ENCODE data around the gene MIXL1. TPM values are rescaled to one million over a fixed set of nuclear protein-coding genes. Genes with fewer than 3 reads are reported as not detected.
"Not testable (repeated sequence)": the region's sequence is repeated elsewhere in the genome, so short reads cannot be mapped to it uniquely, and the experiment has no call there.

Gene MIXL1
- not detected for total RNA-seq
- polyA plus RNA-seq, result 0.05 TPM

DNA sequence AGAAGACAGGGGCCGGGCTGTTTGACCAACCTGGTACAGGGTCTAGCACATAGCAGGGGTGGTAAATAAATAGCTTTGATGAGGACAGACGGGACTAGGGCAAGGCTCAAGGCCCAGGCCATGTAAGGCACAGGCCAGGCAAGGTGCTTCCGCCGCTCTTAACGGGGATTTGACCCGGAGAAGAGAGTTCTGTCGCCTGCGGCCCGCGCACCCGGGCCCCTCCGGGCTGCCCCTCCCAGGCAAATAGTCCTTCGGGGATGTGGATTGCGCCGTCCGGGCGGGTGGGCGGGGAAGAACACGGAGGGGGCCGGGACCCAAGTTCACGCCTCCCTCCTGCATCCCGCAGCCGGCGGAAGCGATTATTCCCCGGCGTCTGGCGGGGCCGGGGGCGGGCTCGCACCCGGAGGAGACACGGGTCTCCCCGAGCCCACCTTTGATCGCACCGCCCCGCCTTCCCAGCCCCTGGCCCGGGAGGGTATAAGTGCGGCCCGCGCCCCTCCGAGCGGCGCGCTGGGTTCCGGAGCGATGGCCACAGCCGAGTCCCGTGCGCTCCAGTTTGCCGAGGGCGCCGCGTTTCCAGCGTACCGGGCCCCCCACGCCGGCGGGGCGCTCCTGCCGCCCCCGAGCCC, at the start of gene MIXL1:
Gene MIXL1 (plus strand): TSS at position 508 of the 629 bp plus-strand sequence. CDS start 18 bp downstream, at position 526.
- Histone ChIP-seq H3K4me1 (ENCODE audit: insufficient read depth) (no peaks in the 10 kb centered on the region), H3K27ac (ENCODE audit: low read depth) (no peak within 1 kb of the TSS), H3K4me3 (ENCODE audit: low read depth, low read length) (peak within 1 kb of the TSS; percentile 55), H3K36me3 (ENCODE audit: insufficient read depth) (no peaks in the 10 kb centered on the region)
- 5% methylated on average over 62 of the region's 62 CpGs for WGBS
- no peak for DNase-seq (ENCODE audit: extremely low spot score)

DNA sequence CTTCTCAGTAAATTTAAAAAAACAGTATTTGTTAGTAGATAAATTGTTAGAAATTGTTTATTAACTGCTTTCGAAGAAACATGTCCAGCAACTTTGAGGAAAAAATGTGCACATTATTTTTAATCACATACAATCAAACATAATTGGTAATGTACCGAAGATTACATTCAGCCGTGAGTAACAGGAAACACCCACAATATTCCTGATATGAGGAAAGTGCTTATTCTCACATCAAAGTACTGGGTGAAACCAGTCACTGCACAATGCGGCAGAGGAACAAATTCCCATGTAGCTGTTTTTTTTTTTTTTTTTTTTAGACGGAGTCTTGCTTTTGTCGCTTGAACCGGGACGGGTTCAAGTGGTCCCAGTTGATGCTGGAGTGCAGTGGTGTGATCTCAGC, 46.6 kb upstream of the MIXL1 start:
- H3K36me3 ChIP-seq (ENCODE audit: insufficient read depth), result no peaks in the 10 kb centered on the region
- no peak for DNase-seq (ENCODE audit: extremely low spot score)
- WGBS, result 89% methylated on average over 8 of the region's 8 CpGs
- no peak overlapping the region for H3K4me3 ChIP-seq (ENCODE audit: low read depth, low read length)
- no peaks in the 10 kb centered on the region for H3K4me1 ChIP-seq (ENCODE audit: insufficient read depth)
- no peak overlapping the region for H3K27ac ChIP-seq (ENCODE audit: low read depth)

DNA sequence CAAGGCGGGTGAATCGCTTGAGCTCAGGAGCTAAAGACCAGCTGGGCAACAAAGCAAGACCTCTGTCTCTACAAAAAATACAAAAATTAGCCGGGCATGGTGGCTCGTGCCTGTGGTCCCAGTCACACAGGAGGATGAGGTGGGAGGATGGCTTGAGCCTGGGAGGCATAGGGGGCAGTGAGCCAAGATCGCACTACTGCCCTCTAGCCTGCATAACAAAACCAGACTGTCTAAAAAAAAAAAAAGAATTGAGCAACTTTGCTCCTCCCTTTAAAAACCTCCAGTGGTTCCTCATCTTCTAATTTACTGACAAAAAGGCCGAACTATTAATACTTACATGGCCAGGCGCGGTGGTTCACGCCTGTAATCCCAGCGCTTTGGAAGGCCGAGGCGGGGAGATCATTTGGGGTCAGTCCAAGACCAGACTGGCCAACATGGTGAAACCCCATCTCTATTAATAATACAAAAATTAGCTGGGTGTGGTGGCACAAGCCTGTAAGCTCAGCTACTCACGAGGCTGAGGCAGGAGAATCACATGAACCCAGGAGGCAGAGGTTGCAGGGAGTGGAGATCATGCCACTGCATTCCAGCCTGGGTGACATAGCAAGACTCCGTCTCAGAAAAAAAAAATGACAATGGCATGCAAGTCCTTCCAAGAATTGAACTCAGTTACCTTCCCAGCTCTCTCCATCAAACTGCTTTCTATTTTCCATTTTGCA, 41.3 kb upstream of the MIXL1 start:
- Histone ChIP-seq H3K36me3 (ENCODE audit: insufficient read depth) (no peaks in the 10 kb centered on the region), H3K4me3 (ENCODE audit: low read depth, low read length) (no peak overlapping the region), H3K27ac (ENCODE audit: low read depth) (no peak overlapping the region), H3K4me1 (ENCODE audit: insufficient read depth) (no peaks in the 10 kb centered on the region)
- no peak for DNase-seq (ENCODE audit: extremely low spot score)
- 75% methylated on average over 14 of the region's 14 CpGs for WGBS

DNA sequence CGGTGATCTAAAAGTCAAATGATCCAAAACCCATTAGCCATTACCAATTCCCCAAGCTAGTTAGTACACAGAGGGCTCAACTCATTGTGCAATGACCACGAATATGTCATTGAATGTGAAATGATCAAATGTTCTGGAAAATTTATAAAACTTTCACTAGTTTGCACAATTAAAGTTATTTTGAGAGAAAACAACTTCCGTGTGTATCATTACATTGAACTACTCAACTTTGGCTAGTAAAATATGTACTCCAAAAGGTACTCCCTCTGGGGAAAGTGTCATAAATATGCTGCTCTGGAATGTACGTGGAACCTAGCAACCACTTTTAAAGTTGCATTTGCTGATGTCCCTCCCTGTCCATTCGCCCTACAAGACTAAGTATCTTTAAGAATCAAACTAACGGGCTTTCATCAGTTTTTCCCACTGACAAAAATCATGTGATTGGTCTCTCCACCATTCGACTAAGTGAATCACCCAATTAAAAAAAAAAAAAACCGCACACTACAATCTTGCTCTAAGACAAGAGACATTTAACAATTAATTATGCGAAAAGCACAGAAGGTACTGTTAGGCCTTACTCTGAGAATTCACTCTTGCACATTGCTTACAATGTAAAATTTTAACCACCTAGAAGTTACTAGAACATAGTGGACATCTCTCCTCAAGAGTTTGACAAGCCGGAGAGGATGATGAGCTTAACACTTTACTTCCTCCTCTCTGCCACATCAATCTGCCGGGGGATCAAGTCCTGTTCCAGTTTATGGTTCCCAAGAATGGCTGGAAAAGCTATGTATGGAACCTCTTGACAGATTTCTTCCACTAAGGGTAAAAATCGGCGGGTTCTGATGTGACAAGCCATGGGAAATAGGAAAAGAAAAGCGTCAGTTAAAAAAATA, 38.1 kb upstream of the MIXL1 start:
- no peak for DNase-seq (ENCODE audit: extremely low spot score)
- Histone ChIP-seq H3K4me1 (ENCODE audit: insufficient read depth) (no peaks in the 10 kb centered on the region), H3K27ac (ENCODE audit: low read depth) (no peak overlapping the region), H3K36me3 (ENCODE audit: insufficient read depth) (no peaks in the 10 kb centered on the region), H3K4me3 (ENCODE audit: low read depth, low read length) (peak overlapping the region; percentile 80)
- WGBS, result 22% methylated on average over 14 of the region's 14 CpGs

DNA sequence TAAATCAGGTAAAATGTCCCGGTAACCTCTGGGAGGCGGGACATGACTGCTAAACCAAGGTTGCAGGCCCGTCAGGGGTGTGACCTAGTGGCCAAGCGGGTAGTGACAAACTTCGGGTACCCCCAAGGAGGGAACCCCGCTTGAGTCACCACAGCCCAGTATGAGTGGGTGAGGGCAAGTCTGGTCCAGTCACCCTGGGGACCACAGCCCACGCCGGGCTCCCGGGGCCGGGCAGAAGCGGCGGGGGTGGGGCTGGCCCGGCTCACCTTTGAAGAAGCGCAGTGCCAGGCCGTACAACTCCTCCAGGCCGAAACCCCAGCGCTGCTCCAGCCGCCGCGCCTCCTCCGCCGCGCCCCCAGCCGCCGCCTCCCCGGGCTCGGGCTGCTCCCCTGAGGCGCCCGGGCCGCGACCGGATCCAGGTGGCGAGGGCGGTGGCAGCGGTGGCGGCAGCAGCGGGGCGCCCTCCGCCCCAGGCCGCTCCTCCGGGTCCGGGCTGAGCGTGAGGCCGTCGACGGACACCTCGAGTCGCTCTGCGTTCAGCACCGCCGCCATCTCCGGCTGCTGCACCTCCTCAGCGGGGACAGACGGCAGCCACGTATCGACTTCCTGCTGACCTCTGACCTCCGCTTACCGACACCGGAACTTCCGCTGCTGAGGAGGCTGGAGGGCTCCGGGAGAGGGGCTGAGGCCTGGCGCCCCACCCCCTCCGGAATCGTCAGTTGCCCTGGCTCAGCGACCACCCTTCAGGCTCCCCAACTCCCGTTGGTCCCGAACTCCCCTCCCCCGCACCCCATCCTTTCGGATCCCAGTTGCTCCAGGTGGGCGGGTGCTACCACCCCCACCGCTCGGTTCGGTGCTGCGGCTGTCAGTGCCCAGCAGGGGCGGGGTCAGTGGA, 37.1 kb upstream of the MIXL1 start, which contains the start of gene ACBD3:
Gene ACBD3 (minus strand): TSS at position 618 of the 895 bp plus-strand sequence. CDS start 66 bp downstream, at position 552.
- peak within 1 kb of the TSS; percentile 80 for H3K4me3 ChIP-seq (ENCODE audit: low read depth, low read length)
- H3K36me3 ChIP-seq (ENCODE audit: insufficient read depth), result no peaks in the 10 kb centered on the region
- under 1% methylated on average over 75 of the region's 75 CpGs for WGBS
- no peaks in the 10 kb centered on the region for H3K4me1 ChIP-seq (ENCODE audit: insufficient read depth)
- H3K27ac ChIP-seq (ENCODE audit: low read depth), result peak within 1 kb of the TSS; percentile 90
- peak; percentile 74 for DNase-seq (ENCODE audit: extremely low spot score)

DNA sequence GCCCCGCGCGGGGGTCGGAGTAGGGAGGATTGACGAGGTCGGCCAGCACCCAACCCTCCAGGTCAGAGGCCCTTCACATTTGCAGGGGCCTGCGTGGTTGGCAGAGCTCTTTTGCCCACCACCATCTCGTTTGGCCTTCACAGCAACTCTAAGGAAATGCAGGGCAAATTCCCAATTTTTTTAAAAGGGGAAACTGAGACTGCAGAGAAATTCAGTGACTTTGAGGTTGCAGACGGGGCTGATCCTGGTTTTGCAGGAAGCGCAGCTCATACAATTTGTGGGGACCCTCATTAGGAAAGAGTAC, 36.5 kb upstream of the MIXL1 start:
- Histone ChIP-seq H3K27ac (ENCODE audit: low read depth) (peak overlapping the region; percentile 90), H3K4me1 (ENCODE audit: insufficient read depth) (no peaks in the 10 kb centered on the region), H3K4me3 (ENCODE audit: low read depth, low read length) (peak overlapping the region; percentile 80), H3K36me3 (ENCODE audit: insufficient read depth) (no peaks in the 10 kb centered on the region)
- 8% methylated on average over 10 of the region's 10 CpGs for WGBS
- DNase-seq (ENCODE audit: extremely low spot score), result no peak

DNA sequence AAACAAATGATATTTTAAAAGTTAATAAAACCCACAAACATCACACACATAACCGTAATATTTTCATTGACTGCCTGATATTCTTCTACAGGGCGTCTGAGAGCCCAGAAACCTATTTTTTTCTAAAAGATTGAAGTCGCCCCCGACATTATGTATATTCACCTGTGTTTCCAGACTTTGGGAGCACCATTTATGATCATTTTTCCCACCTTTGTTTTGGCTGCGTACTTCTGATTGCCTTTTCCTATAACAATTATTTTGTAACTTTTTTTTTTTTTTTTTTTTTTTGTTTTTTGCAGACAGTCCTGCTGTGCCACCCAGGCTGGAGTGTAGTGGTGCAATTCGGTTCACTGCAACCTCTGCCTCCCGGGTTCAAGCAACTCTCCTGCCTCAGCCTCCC, 36.1 kb upstream of the MIXL1 start:
- DNase-seq (ENCODE audit: extremely low spot score), result no peak
- WGBS, result 90% methylated on average over 7 of the region's 7 CpGs
- Histone ChIP-seq H3K4me3 (ENCODE audit: low read depth, low read length) (no peak overlapping the region), H3K27ac (ENCODE audit: low read depth) (no peak overlapping the region), H3K36me3 (ENCODE audit: insufficient read depth) (no peaks in the 10 kb centered on the region), H3K4me1 (ENCODE audit: insufficient read depth) (no peaks in the 10 kb centered on the region)

GRCh38 chr1:226195144-226195543, 28.3 kb upstream of the MIXL1 start:
- H3K36me3 ChIP-seq (ENCODE audit: insufficient read depth), result no peaks in the 10 kb centered on the region
- H3K4me1 ChIP-seq (ENCODE audit: insufficient read depth), result no peaks in the 10 kb centered on the region
- DNase-seq (ENCODE audit: extremely low spot score), result no peak
- no peak overlapping the region for H3K27ac ChIP-seq (ENCODE audit: low read depth)
- WGBS, result 86% methylated on average over 1 of the region's 1 CpG
- no peak overlapping the region for H3K4me3 ChIP-seq (ENCODE audit: low read depth, low read length)

DNA sequence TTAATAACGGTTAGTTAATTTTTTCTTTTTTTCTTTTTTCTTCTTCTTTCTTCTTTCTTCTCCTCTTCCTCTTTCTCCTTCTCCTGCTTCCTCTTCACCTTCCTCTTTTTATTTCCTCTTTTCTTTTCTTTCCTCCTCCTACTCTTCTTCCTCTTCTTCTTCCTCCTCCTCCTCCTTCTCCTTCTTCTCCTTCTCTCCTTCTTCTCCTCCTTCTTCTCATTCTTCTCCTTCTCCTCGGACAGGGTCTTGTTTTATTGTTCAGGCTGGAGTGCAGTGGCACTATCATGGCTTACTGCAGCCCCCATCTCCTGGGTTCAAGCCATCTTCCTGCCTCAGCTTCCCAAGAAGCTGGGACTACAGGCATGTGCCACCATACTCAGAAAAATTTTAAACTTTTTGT, 23.5 kb upstream of the MIXL1 start:
- H3K4me1 ChIP-seq (ENCODE audit: insufficient read depth), result no peaks in the 10 kb centered on the region
- 60% methylated on average over 2 of the region's 2 CpGs for WGBS
- no peak overlapping the region for H3K4me3 ChIP-seq (ENCODE audit: low read depth, low read length)
- no peaks in the 10 kb centered on the region for H3K36me3 ChIP-seq (ENCODE audit: insufficient read depth)
- DNase-seq (ENCODE audit: extremely low spot score), result no peak
- H3K27ac ChIP-seq (ENCODE audit: low read depth), result no peak overlapping the region

- Histone ChIP-seq H3K36me3 (ENCODE audit: insufficient read depth) (no peaks in the 10 kb centered on the region), H3K4me1 (ENCODE audit: insufficient read depth) (no peaks in the 10 kb centered on the region), H3K4me3 (ENCODE audit: low read depth, low read length) (no peak overlapping the region), H3K27ac (ENCODE audit: low read depth) (no peak overlapping the region)
- DNase-seq (ENCODE audit: extremely low spot score), result no peak
- 63% methylated on average over 5 of the region's 5 CpGs for WGBS
These were observed 22.4 kb upstream of the MIXL1 start for GRCh38 chr1:226201029-226201593.

- Histone ChIP-seq H3K27ac (ENCODE audit: low read depth) (no peak overlapping the region), H3K36me3 (ENCODE audit: insufficient read depth) (no peaks in the 10 kb centered on the region), H3K4me3 (ENCODE audit: low read depth, low read length) (no peak overlapping the region), H3K4me1 (ENCODE audit: insufficient read depth) (no peaks in the 10 kb centered on the region)
- WGBS, result 86% methylated on average over 3 of the region's 3 CpGs
- no peak for DNase-seq (ENCODE audit: extremely low spot score)
These were observed 21.2 kb upstream of the MIXL1 start for GRCh38 chr1:226202246-226202645.

GRCh38 chr1:226202666-226203065, 20.8 kb upstream of the MIXL1 start:
- not testable (repeated sequence) for H3K36me3 ChIP-seq (ENCODE audit: insufficient read depth); DNase-seq (ENCODE audit: extremely low spot score); H3K4me3 ChIP-seq (ENCODE audit: low read depth, low read length); H3K27ac ChIP-seq (ENCODE audit: low read depth); H3K4me1 ChIP-seq (ENCODE audit: insufficient read depth)
- WGBS, result 87% methylated on average over 6 of the region's 6 CpGs

GRCh38 chr1:226203240-226203639, 20.2 kb upstream of the MIXL1 start:
- 86% methylated on average over 1 of the region's 1 CpG for WGBS

More at GRCh38 chr1:226203240-226203639, 20.2 kb upstream of the MIXL1 start:
- Histone ChIP-seq H3K4me1 (ENCODE audit: insufficient read depth) (no peaks in the 10 kb centered on the region), H3K36me3 (ENCODE audit: insufficient read depth) (no peaks in the 10 kb centered on the region), H3K27ac (ENCODE audit: low read depth) (no peak overlapping the region), H3K4me3 (ENCODE audit: low read depth, low read length) (no peak overlapping the region)
- DNase-seq (ENCODE audit: extremely low spot score), result no peak

Measured in urinary bladder (tissue), 4 donors.